ENCODE results near the gene THBS1.

The THBS1 gene

GRCh38 chr15:39573844-39574243, 7.0 kb upstream of the THBS1 start:
- DNase-seq = no peak
- WGBS (ENCODE audit: insufficient coverage) = 87% methylated on average over 3 of the region's 4 CpGs

GRCh38 chr15:39574427-39574826, 6.5 kb upstream of the THBS1 start:
- no peaks in the 10 kb centered on the region for H3K9me3 ChIP-seq (ENCODE audit: control extremely low read depth in 1 of 5, control insufficient read depth in 4 of 5, insufficient read depth in 2 of 5, low read depth in 1 of 5, low read length in 4 of 5)
- H3K27me3 ChIP-seq (replicated peaks in 2 of 5; ENCODE audit: control insufficient read depth in 4 of 5, insufficient read depth in 5 of 5, low read length in 4 of 5) = no peaks in the 10 kb centered on the region
- CTCF ChIA-PET = interaction anchor here (1.8 kb wide), 1 partner anchor 261 kb away, joined by 6 read pairs; no protein-coding TSS in a partner anchor
- DNase-seq = no peak
- H3K4me3 ChIP-seq (ENCODE audit: control insufficient read depth in 1 of 7, extremely low read depth in 1 of 7, insufficient read depth in 4 of 7, low read depth in 2 of 7, low read length in 6 of 7) = no peak overlapping the region
- WGBS (ENCODE audit: insufficient coverage) = 86% methylated on average over 1 of the region's 1 CpG
- H3K36me3 ChIP-seq (ENCODE audit: control insufficient read depth in 4 of 4, insufficient read depth in 4 of 4, low read length in 3 of 4) = no peaks in the 10 kb centered on the region
- no peak overlapping the region for H3K27ac ChIP-seq (ENCODE audit: insufficient read depth in 1 of 2, low read depth in 1 of 2, low read length in 2 of 2, poor library complexity in 1 of 2, severe bottlenecking in 2 of 2)
- H3K4me1 ChIP-seq (ENCODE audit: control extremely low read depth in 1 of 4, control insufficient read depth in 4 of 4, insufficient read depth in 4 of 4, low read length in 3 of 4) = no peaks in the 10 kb centered on the region
- POLR2A ChIA-PET = no interaction called here

More at GRCh38 chr15:39573844-39574243, 7.0 kb upstream of the THBS1 start:
- Histone ChIP-seq H3K27me3 (replicated peaks in 2 of 5; ENCODE audit: control insufficient read depth in 4 of 5, insufficient read depth in 5 of 5, low read length in 4 of 5) (no peaks in the 10 kb centered on the region), H3K4me3 (ENCODE audit: control insufficient read depth in 1 of 7, extremely low read depth in 1 of 7, insufficient read depth in 4 of 7, low read depth in 2 of 7, low read length in 6 of 7) (no peak overlapping the region), H3K36me3 (ENCODE audit: control insufficient read depth in 4 of 4, insufficient read depth in 4 of 4, low read length in 3 of 4) (no peaks in the 10 kb centered on the region), H3K27ac (ENCODE audit: insufficient read depth in 1 of 2, low read depth in 1 of 2, low read length in 2 of 2, poor library complexity in 1 of 2, severe bottlenecking in 2 of 2) (no peak overlapping the region), H3K4me1 (ENCODE audit: control extremely low read depth in 1 of 4, control insufficient read depth in 4 of 4, insufficient read depth in 4 of 4, low read length in 3 of 4) (no peaks in the 10 kb centered on the region), H3K9me3 (ENCODE audit: control extremely low read depth in 1 of 5, control insufficient read depth in 4 of 5, insufficient read depth in 2 of 5, low read depth in 1 of 5, low read length in 4 of 5) (no peaks in the 10 kb centered on the region)
- ChIA-PET CTCF (interaction anchor here (1.8 kb wide), 1 partner anchor 260 kb away, joined by 6 read pairs; no protein-coding TSS in a partner anchor), POLR2A (no interaction called here)

GRCh38 chr15:39575180-39575579, 5.7 kb upstream of the THBS1 start:
- POLR2A ChIA-PET = no interaction called here
- CTCF ChIA-PET = no interaction called here
- no peak for DNase-seq
- no peak overlapping the region for H3K4me3 ChIP-seq (ENCODE audit: control insufficient read depth in 1 of 7, extremely low read depth in 1 of 7, insufficient read depth in 4 of 7, low read depth in 2 of 7, low read length in 6 of 7)
- no peaks in the 10 kb centered on the region for H3K36me3 ChIP-seq (ENCODE audit: control insufficient read depth in 4 of 4, insufficient read depth in 4 of 4, low read length in 3 of 4)
- H3K9me3 ChIP-seq (ENCODE audit: control extremely low read depth in 1 of 5, control insufficient read depth in 4 of 5, insufficient read depth in 2 of 5, low read depth in 1 of 5, low read length in 4 of 5) = peaks cover 0 to 4% (median 0%) of the 10 kb centered on the region in 5 experiments
- no peaks in the 10 kb centered on the region for H3K27me3 ChIP-seq (replicated peaks in 2 of 5; ENCODE audit: control insufficient read depth in 4 of 5, insufficient read depth in 5 of 5, low read length in 4 of 5)
- WGBS (ENCODE audit: insufficient coverage) = 100% methylated on average over 3 of the region's 6 CpGs
- H3K4me1 ChIP-seq (ENCODE audit: control extremely low read depth in 1 of 4, control insufficient read depth in 4 of 4, insufficient read depth in 4 of 4, low read length in 3 of 4) = peaks cover 0 to 5% (median 2%) of the 10 kb centered on the region in 4 experiments
- H3K27ac ChIP-seq (ENCODE audit: insufficient read depth in 1 of 2, low read depth in 1 of 2, low read length in 2 of 2, poor library complexity in 1 of 2, severe bottlenecking in 2 of 2) = no peak overlapping the region

GRCh38 chr15:39578851-39579486, 1.9 kb upstream of the THBS1 start:
- CTCF ChIA-PET = interaction anchor here (1.2 to 5.2 kb wide), 4 partner anchors 266 to 588 kb away, joined by 3 to 54 read pairs (median 4); no protein-coding TSS in a partner anchor
- H3K4me3 ChIP-seq (ENCODE audit: control insufficient read depth in 1 of 7, extremely low read depth in 1 of 7, insufficient read depth in 4 of 7, low read depth in 2 of 7, low read length in 6 of 7) = no peak overlapping the region
- POLR2A ChIA-PET = no interaction called here

GRCh38 chr15:39579487-39580116, 1.3 kb upstream of the THBS1 start:
- Histone ChIP-seq H3K27ac (ENCODE audit: insufficient read depth in 1 of 2, low read depth in 1 of 2, low read length in 2 of 2, poor library complexity in 1 of 2, severe bottlenecking in 2 of 2) (no peak overlapping the region), H3K27me3 (replicated peaks in 2 of 5; ENCODE audit: control insufficient read depth in 4 of 5, insufficient read depth in 5 of 5, low read length in 4 of 5) (peaks cover 0 to 17% (median 4%) of the 10 kb centered on the region in 5 experiments), H3K4me3 (ENCODE audit: control insufficient read depth in 1 of 7, extremely low read depth in 1 of 7, insufficient read depth in 4 of 7, low read depth in 2 of 7, low read length in 6 of 7) (peak overlapping the region in 3 of 7 experiments; percentile 41 to 74 (median 69)), H3K36me3 (ENCODE audit: control insufficient read depth in 4 of 4, insufficient read depth in 4 of 4, low read length in 3 of 4) (no peaks in the 10 kb centered on the region), H3K4me1 (ENCODE audit: control extremely low read depth in 1 of 4, control insufficient read depth in 4 of 4, insufficient read depth in 4 of 4, low read length in 3 of 4) (peaks cover 0 to 20% (median 15%) of the 10 kb centered on the region in 4 experiments), H3K9me3 (ENCODE audit: control extremely low read depth in 1 of 5, control insufficient read depth in 4 of 5, insufficient read depth in 2 of 5, low read depth in 1 of 5, low read length in 4 of 5) (peaks cover 0 to 4% (median 0%) of the 10 kb centered on the region in 5 experiments)
- ChIA-PET CTCF (interaction anchor here (0.6 to 5.2 kb wide), 12 partner anchors 16 to 880 kb away, joined by 3 to 54 read pairs (median 4); no protein-coding TSS in a partner anchor), POLR2A (no interaction called here)
- 76% methylated on average over 14 of the region's 18 CpGs for WGBS (ENCODE audit: insufficient coverage)
- peak in 1 of 3 donors; percentile 17 for DNase-seq

More at GRCh38 chr15:39578851-39579486, 1.9 kb upstream of the THBS1 start:
- peaks cover 0 to 17% (median 4%) of the 10 kb centered on the region in 5 experiments for H3K27me3 ChIP-seq (replicated peaks in 2 of 5; ENCODE audit: control insufficient read depth in 4 of 5, insufficient read depth in 5 of 5, low read length in 4 of 5)
- no peak for DNase-seq
- H3K27ac ChIP-seq (ENCODE audit: insufficient read depth in 1 of 2, low read depth in 1 of 2, low read length in 2 of 2, poor library complexity in 1 of 2, severe bottlenecking in 2 of 2) = no peak overlapping the region
- H3K36me3 ChIP-seq (ENCODE audit: control insufficient read depth in 4 of 4, insufficient read depth in 4 of 4, low read length in 3 of 4) = no peaks in the 10 kb centered on the region
- WGBS (ENCODE audit: insufficient coverage) = 100% methylated on average over 2 of the region's 5 CpGs
- H3K4me1 ChIP-seq (ENCODE audit: control extremely low read depth in 1 of 4, control insufficient read depth in 4 of 4, insufficient read depth in 4 of 4, low read length in 3 of 4) = peaks cover 0 to 20% (median 15%) of the 10 kb centered on the region in 4 experiments
- peaks cover 0 to 4% (median 0%) of the 10 kb centered on the region in 5 experiments for H3K9me3 ChIP-seq (ENCODE audit: control extremely low read depth in 1 of 5, control insufficient read depth in 4 of 5, insufficient read depth in 2 of 5, low read depth in 1 of 5, low read length in 4 of 5)

- CTCF ChIA-PET = interaction anchor here (0.6 to 5.2 kb wide), 14 partner anchors 16 to 880 kb away, joined by 3 to 54 read pairs (median 4); no protein-coding TSS in a partner anchor
Observed at GRCh38 chr15:39580117-39580484, 778 bp upstream of the THBS1 start.

More at GRCh38 chr15:39580117-39580484, 778 bp upstream of the THBS1 start:
- Histone ChIP-seq H3K27ac (ENCODE audit: insufficient read depth in 1 of 2, low read depth in 1 of 2, low read length in 2 of 2, poor library complexity in 1 of 2, severe bottlenecking in 2 of 2) (no peak overlapping the region), H3K9me3 (ENCODE audit: control extremely low read depth in 1 of 5, control insufficient read depth in 4 of 5, insufficient read depth in 2 of 5, low read depth in 1 of 5, low read length in 4 of 5) (peaks cover 0 to 4% (median 0%) of the 10 kb centered on the region in 5 experiments), H3K36me3 (ENCODE audit: control insufficient read depth in 4 of 4, insufficient read depth in 4 of 4, low read length in 3 of 4) (no peaks in the 10 kb centered on the region), H3K4me3 (ENCODE audit: control insufficient read depth in 1 of 7, extremely low read depth in 1 of 7, insufficient read depth in 4 of 7, low read depth in 2 of 7, low read length in 6 of 7) (peak overlapping the region in 6 of 7 experiments; percentile 35 to 74 (median 60)), H3K4me1 (ENCODE audit: control extremely low read depth in 1 of 4, control insufficient read depth in 4 of 4, insufficient read depth in 4 of 4, low read length in 3 of 4) (peaks cover 0 to 22% (median 15%) of the 10 kb centered on the region in 4 experiments), H3K27me3 (replicated peaks in 2 of 5; ENCODE audit: control insufficient read depth in 4 of 5, insufficient read depth in 5 of 5, low read length in 4 of 5) (peaks cover 0 to 17% (median 4%) of the 10 kb centered on the region in 5 experiments)
- POLR2A ChIA-PET = no interaction called here
- 0% methylated on average over 17 of the region's 29 CpGs for WGBS (ENCODE audit: insufficient coverage)
- peak; percentile 83 to 92 (median 91) for DNase-seq
